H9 (cell line): ENCODE measurements around the gene RFX4. TPM values are rescaled to one million over a fixed set of nuclear protein-coding genes. Genes with fewer than 3 reads are reported as not detected.

Experiments used
- DNase-seq: peaks from one replicate; pipeline ENCODE4 v3.0.0-alpha.2; 2017
- H2AFZ ChIP-seq: one replicate; pipeline ENCODE4 v1.6.1; 2013; ENCODE audit warnings: mild to moderate bottlenecking, low read length, control low read depth, moderate library complexity
- H2AK5ac ChIP-seq: 2 replicates; pipeline ENCODE4 v1.6.1; 2013; ENCODE audit warnings: low read length, control low read depth, mixed read lengths; ENCODE audit not compliant: insufficient read length
- H2BK120ac ChIP-seq: one replicate; pipeline ENCODE4 v1.6.1; 2013; ENCODE audit warnings: low read depth, mild to moderate bottlenecking, low read length, control low read depth, inconsistent platforms; ENCODE audit not compliant: poor library complexity, severe bottlenecking
- H2BK12ac ChIP-seq: 2 replicates; pipeline ENCODE4 v1.6.1; 2013; ENCODE audit warnings: low read length, control low read depth, mixed read lengths, low read depth; ENCODE audit not compliant: insufficient read length
- H2BK15ac ChIP-seq: 2 replicates; pipeline ENCODE4 v1.6.1; 2013; ENCODE audit warnings: low read depth, low read length, control low read depth
- H2BK20ac ChIP-seq: one replicate; pipeline ENCODE4 v1.6.1; 2013; ENCODE audit warnings: low read depth, mild to moderate bottlenecking, low read length, control low read depth, inconsistent platforms; ENCODE audit not compliant: poor library complexity, severe bottlenecking
- H2BK5ac ChIP-seq: 2 replicates; pipeline ENCODE4 v1.6.1; 2013; ENCODE audit warnings: low read length, control low read depth, mixed read lengths; ENCODE audit not compliant: insufficient read length
- H3K14ac ChIP-seq: 2 replicates; pipeline ENCODE4 v1.6.1; 2013; ENCODE audit warnings: low read length, control low read depth; ENCODE audit not compliant: insufficient read depth
- H3K18ac ChIP-seq: 2 replicates; pipeline ENCODE4 v1.6.1; 2013; ENCODE audit warnings: low read depth, mild to moderate bottlenecking, mixed read lengths, low read length, control low read depth; ENCODE audit not compliant: insufficient read length
- H3K23ac ChIP-seq: 2 replicates; pipeline ENCODE4 v1.6.1; 2013; ENCODE audit warnings: low read length, control low read depth, mixed read lengths, low read depth; ENCODE audit not compliant: insufficient read length
- H3K23me2 ChIP-seq: 2 replicates; pipeline ENCODE4 v1.6.1; 2013; ENCODE audit warnings: low read depth, mild to moderate bottlenecking, mixed read lengths, low read length, control low read depth; ENCODE audit not compliant: insufficient read length, poor library complexity, severe bottlenecking
- H3K27ac ChIP-seq: 2 replicates; pipeline ENCODE4 v1.5.1; 2013; ENCODE audit warnings: low read length, control low read depth, mixed read lengths, low read depth; ENCODE audit not compliant: insufficient read length
- H3K27me3 ChIP-seq: 2 replicates; pipeline ENCODE4 v1.6.1; 2013; ENCODE audit warnings: low read length, control low read depth, inconsistent platforms; ENCODE audit not compliant: insufficient read depth
- H3K4ac ChIP-seq: 2 replicates; pipeline ENCODE4 v1.6.1; 2013; ENCODE audit warnings: low read depth, mild to moderate bottlenecking, control low read depth, inconsistent platforms, low read length, moderate library complexity
- H3K4me1 ChIP-seq: 2 replicates; pipeline ENCODE4 v1.6.1; 2013; ENCODE audit warnings: low read length, control low read depth, inconsistent platforms; ENCODE audit not compliant: insufficient read depth
- H3K4me2 ChIP-seq: 2 replicates; pipeline ENCODE4 v1.6.1; 2013; ENCODE audit warnings: low read length, control low read depth, mixed read lengths; ENCODE audit not compliant: insufficient read length, insufficient read depth
- H3K56ac ChIP-seq: 2 replicates; pipeline ENCODE4 v1.6.1; 2013; ENCODE audit warnings: low read depth, mild to moderate bottlenecking, mixed read lengths, low read length, control low read depth; ENCODE audit not compliant: insufficient read length
- H3K79me1 ChIP-seq: 2 replicates; pipeline ENCODE4 v1.6.1; 2013; ENCODE audit warnings: low read depth, mild to moderate bottlenecking, moderate library complexity, low read length, control low read depth, inconsistent platforms; ENCODE audit not compliant: insufficient read depth, poor library complexity, severe bottlenecking
- H3K79me2 ChIP-seq: 2 replicates; pipeline ENCODE4 v1.6.1; 2013; ENCODE audit warnings: low read length, control low read depth, inconsistent platforms; ENCODE audit not compliant: insufficient read depth
- H3K9ac ChIP-seq: 2 replicates; pipeline ENCODE4 v1.6.1; 2013; ENCODE audit warnings: low read length, control low read depth, mixed read lengths; ENCODE audit not compliant: insufficient read length; ENCODE audit errors: extremely low read depth
- H3K9me3 ChIP-seq: one replicate; pipeline ENCODE4 v1.6.1; 2013; ENCODE audit warnings: low read depth, low read length, inconsistent platforms; ENCODE audit not compliant: control insufficient read depth
- H3T11ph ChIP-seq: one replicate; pipeline ENCODE4 v1.6.1; 2013; ENCODE audit warnings: mild to moderate bottlenecking, low read length, control low read depth, inconsistent platforms
- H4K20me1 ChIP-seq: one replicate; pipeline ENCODE4 v1.6.1; 2013; ENCODE audit not compliant: control insufficient read depth, insufficient read length, insufficient read depth
- H4K5ac ChIP-seq: 2 replicates; pipeline ENCODE4 v1.6.1; 2013; ENCODE audit warnings: low read depth, mild to moderate bottlenecking, mixed read lengths, low read length, control low read depth; ENCODE audit not compliant: insufficient read length
- H4K8ac ChIP-seq: replicated peaks from 2 replicates; pipeline ENCODE4 v1.6.1; 2013; ENCODE audit warnings: low read length, control low read depth, mixed read lengths, low read depth; ENCODE audit not compliant: insufficient read length
- H4K91ac ChIP-seq: 2 replicates; pipeline ENCODE4 v1.6.1; 2013; ENCODE audit warnings: low read depth, mild to moderate bottlenecking, moderate library complexity, mixed read lengths, low read length, control low read depth; ENCODE audit not compliant: insufficient read length
- H3K27ac Mint-ChIP-seq, 3 experiments: 2 replicates in 2 of 3; 3 replicates in 1 of 3; pipeline ENCODE4 v1.8.0; 2020 to 2021; ENCODE audit warnings: mixed read lengths in 3 of 3, mild to moderate bottlenecking in 1 of 3, moderate library complexity in 1 of 3
- H3K27me3 Mint-ChIP-seq: 2 replicates; pipeline ENCODE4 v1.8.0; 2021; ENCODE audit warnings: low read depth, mild to moderate bottlenecking, moderate library complexity, mixed read lengths
- H3K36me3 Mint-ChIP-seq, 3 experiments: 2 replicates in 2 of 3; 3 replicates in 1 of 3; pipeline ENCODE4 v1.8.0; 2020 to 2021; ENCODE audit warnings: low read depth in 3 of 3, mixed read lengths in 3 of 3; ENCODE audit not compliant: insufficient read depth in 1 of 3
- H3K4me1 Mint-ChIP-seq, 2 experiments: 2 replicates each; pipeline ENCODE4 v1.8.0; 2020; ENCODE audit warnings: mixed read lengths in 2 of 2
- H3K4me3 Mint-ChIP-seq, 2 experiments: 2 replicates in 1 of 2; 3 replicates in 1 of 2; pipeline ENCODE4 v1.8.0; 2020 to 2021; ENCODE audit warnings: mild to moderate bottlenecking in 2 of 2, mixed read lengths in 2 of 2, moderate library complexity in 1 of 2
- H3K9me3 Mint-ChIP-seq, 2 experiments: 2 replicates in 1 of 2; 3 replicates in 1 of 2; pipeline ENCODE4 v1.8.0; 2020; ENCODE audit warnings: mild to moderate bottlenecking in 2 of 2, mixed read lengths in 2 of 2, moderate library complexity in 1 of 2
- WGBS: extraction: QIAGEN DNeasy Blood & Tissue Kit; methylation state at CpG from one replicate; pipeline ENCODE4 v1.1.7; 2013; ENCODE audit warnings: missing lambda C conversion rate, low lambda C conversion rate, mixed read lengths; ENCODE audit not compliant: insufficient read length; ENCODE audit errors: extremely low coverage; 5-methylcytosine and 5-hydroxymethylcytosine counted together
- total RNA-seq: library from RNA; stranded (reverse); gene quantifications from 2 replicates; pipeline ENCODE4 v1.2.1, GENCODE V29; 2021
- TF ChIP-seq, protein P1 (sequence below): fragments of 200-600 bp; sonication (generic); conservative IDR thresholded peaks from 3 replicates; pipeline ENCODE4 v1.8.0; 2021; ENCODE audit warnings: antibody characterized with exemption, mild to moderate bottlenecking

RFX4 gene
- total RNA-seq, 1 experiment from 2014 or later: 0.57 TPM

DNA sequence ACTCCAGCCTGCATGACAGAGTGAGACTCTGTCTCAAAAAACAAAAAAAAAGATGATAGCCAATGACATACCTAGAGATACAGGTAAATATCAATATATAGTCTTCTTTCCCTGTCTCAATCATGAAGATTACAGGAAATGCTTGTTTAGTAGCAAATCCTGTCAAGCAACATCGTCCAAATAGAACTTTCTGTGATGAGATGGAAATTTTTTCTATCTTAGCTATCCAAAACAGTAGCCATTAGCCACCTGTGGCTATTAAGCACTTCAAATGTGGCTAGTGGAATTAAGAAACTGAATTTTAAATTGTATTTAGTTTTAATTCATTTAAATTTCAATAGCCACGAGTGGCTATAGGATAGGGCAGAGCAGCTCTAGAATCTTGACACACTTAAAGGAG, 158.4 kb downstream of the RFX4 start:
- Histone ChIP-seq H4K5ac (no peak overlapping the region), H2BK15ac (no peak overlapping the region), H2AFZ (no peak overlapping the region), H3K79me1 (no peaks in the 10 kb centered on the region), H4K91ac (no peak overlapping the region), H3K4ac (no peak overlapping the region), H3K4me2 (no peak overlapping the region), H3T11ph (no peak overlapping the region), H3K9ac (no peak overlapping the region), H2BK12ac (no peak overlapping the region), H3K18ac (no peak overlapping the region), H3K9me3 (no peaks in the 10 kb centered on the region), H2BK120ac (no peak overlapping the region), H2BK20ac (no peak overlapping the region), H2AK5ac (no peak overlapping the region), H3K23me2 (no peaks in the 10 kb centered on the region), H3K27me3 (no peaks in the 10 kb centered on the region; the same call in 1 of the 2 replicates), H3K4me1 (no peaks in the 10 kb centered on the region; the same call in 1 of the 2 replicates), H3K14ac (no peak overlapping the region), H4K20me1 (no peaks in the 10 kb centered on the region), H2BK5ac (no peak overlapping the region), H3K23ac (no peak overlapping the region), H4K8ac (no peak overlapping the region), H3K56ac (no peak overlapping the region), H3K79me2 (no peaks in the 10 kb centered on the region), H3K27ac (no peak overlapping the region)
- Mint-ChIP-seq H3K4me3 (no peak overlapping the region), H3K9me3 (no peaks in the 10 kb centered on the region), H3K27ac (no peak overlapping the region), H3K4me1 (peaks cover 44 to 48% of the 10 kb centered on the region in 2 experiments), H3K27me3 (peaks cover 4% of the 10 kb centered on the region), H3K36me3 (no peaks in the 10 kb centered on the region)
- no CpG with 5 or more reads among the region's 2 CpGs for WGBS
- DNase-seq: no peak
- TF ChIP-seq, protein P1, sequence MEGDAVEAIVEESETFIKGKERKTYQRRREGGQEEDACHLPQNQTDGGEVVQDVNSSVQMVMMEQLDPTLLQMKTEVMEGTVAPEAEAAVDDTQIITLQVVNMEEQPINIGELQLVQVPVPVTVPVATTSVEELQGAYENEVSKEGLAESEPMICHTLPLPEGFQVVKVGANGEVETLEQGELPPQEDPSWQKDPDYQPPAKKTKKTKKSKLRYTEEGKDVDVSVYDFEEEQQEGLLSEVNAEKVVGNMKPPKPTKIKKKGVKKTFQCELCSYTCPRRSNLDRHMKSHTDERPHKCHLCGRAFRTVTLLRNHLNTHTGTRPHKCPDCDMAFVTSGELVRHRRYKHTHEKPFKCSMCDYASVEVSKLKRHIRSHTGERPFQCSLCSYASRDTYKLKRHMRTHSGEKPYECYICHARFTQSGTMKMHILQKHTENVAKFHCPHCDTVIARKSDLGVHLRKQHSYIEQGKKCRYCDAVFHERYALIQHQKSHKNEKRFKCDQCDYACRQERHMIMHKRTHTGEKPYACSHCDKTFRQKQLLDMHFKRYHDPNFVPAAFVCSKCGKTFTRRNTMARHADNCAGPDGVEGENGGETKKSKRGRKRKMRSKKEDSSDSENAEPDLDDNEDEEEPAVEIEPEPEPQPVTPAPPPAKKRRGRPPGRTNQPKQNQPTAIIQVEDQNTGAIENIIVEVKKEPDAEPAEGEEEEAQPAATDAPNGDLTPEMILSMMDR: no peak
